HepG2 (cell line): ENCODE results near the gene ENTPD6. TPM values are rescaled to one million over a fixed set of nuclear protein-coding genes. Genes with fewer than 3 reads are reported as not detected.

Source experiments
- AGO2 ChIP-seq: fragments of 200-400 bp; formaldehyde crosslinking; optimal IDR thresholded peaks from 2 replicates; pipeline ENCODE3; 2017; ENCODE audit warnings: mild to moderate bottlenecking, low read depth, low read length, moderate library complexity
- CCDC6 ChIP-seq: sonication (generic); formaldehyde crosslinking; IDR thresholded peaks from 2 replicates; pipeline ENCODE4 v1.8.1; 2022; ENCODE audit warnings: mild to moderate bottlenecking, missing genetic modification reagents, moderate library complexity
- DNMT3B ChIP-seq: conservative IDR thresholded peaks from 2 replicates; pipeline ENCODE4 v1.6.1; 2016; ENCODE audit warnings: missing biosample characterization, control low read depth
- GATAD1 ChIP-seq: IDR thresholded peaks from 2 replicates; pipeline ENCODE4 v1.6.1; 2016; ENCODE audit warnings: missing genetic modification reagents, missing compliant biosample characterization
- HNRNPK ChIP-seq: fragments of 200-400 bp; formaldehyde crosslinking; IDR thresholded peaks from 2 replicates; pipeline ENCODE4 v1.6.1; 2018; ENCODE audit warnings: low read length, low read depth, moderate library complexity, mild to moderate bottlenecking; ENCODE audit not compliant: poor library complexity, severe bottlenecking
- NR2F2 ChIP-seq: IDR thresholded peaks from 2 replicates; pipeline ENCODE4 v1.6.1; 2012; ENCODE audit warnings: low read depth, inconsistent platforms, borderline replicate concordance
- RFXANK ChIP-seq: IDR thresholded peaks from 2 replicates; pipeline ENCODE4 v1.6.1; 2016
- RFXAP ChIP-seq: sonication (generic); formaldehyde crosslinking; IDR thresholded peaks from 2 replicates; pipeline ENCODE4 v1.4.0; 2020; ENCODE audit warnings: missing genetic modification reagents, borderline replicate concordance
- SMYD3 ChIP-seq: sonication (generic); formaldehyde crosslinking; IDR thresholded peaks from 2 replicates; pipeline ENCODE4 v1.8.1; 2023; ENCODE audit warnings: mild to moderate bottlenecking, missing genetic modification reagents
- ZBTB38 ChIP-seq: sonication (generic); formaldehyde crosslinking; IDR thresholded peaks from 2 replicates; pipeline ENCODE4 v1.5.1; 2020; ENCODE audit warnings: mild to moderate bottlenecking, missing genetic modification reagents
- ZBTB4 ChIP-seq: sonication (generic); formaldehyde crosslinking; IDR thresholded peaks from 2 replicates; pipeline ENCODE4 v1.4.0; 2020; ENCODE audit warnings: missing genetic modification reagents, mild to moderate bottlenecking, borderline replicate concordance
- ZNF263 ChIP-seq: sonication (generic); formaldehyde crosslinking; IDR thresholded peaks from 2 replicates; pipeline ENCODE4 v1.4.0; 2020; ENCODE audit warnings: missing genetic modification reagents
- ZNF407 ChIP-seq: sonication (generic); formaldehyde crosslinking; IDR thresholded peaks from one replicate; pipeline ENCODE4 v1.5.1; 2020; ENCODE audit warnings: mild to moderate bottlenecking, missing genetic modification reagents; ENCODE audit errors: not compliant biosample characterization
- ZNF557 ChIP-seq: sonication (generic); formaldehyde crosslinking; IDR thresholded peaks from 2 replicates; pipeline ENCODE4 v1.4.0; 2020; ENCODE audit warnings: missing genetic modification reagents
- polyA plus RNA-seq, 8 experiments: library from polyadenylated mRNA; depleted of rRNA in 3 of 8; stranded (reverse) in 7 of 8; unstranded in 1 of 8; fragments of >200 nt; fragmentation: Illumina TruSeq in 4 of 8; extraction: Trizol in 4 of 8; gene quantifications; 2 replicates each; pipeline versions ENCODE4 v1.2.1 to v1.2.3, GENCODE V29; 2011 to 2016; ENCODE audit warnings: low read depth in 4 of 8, missing spikeins in 1 of 8, mixed read lengths in 1 of 8; ENCODE audit not compliant: insufficient read depth in 1 of 8
- total RNA-seq, 5 experiments: library from RNA; depleted of rRNA; stranded (reverse); fragments of >200 nt; fragmentation: Illumina TruSeq; extraction: Trizol; gene quantifications; 2 replicates each; pipeline ENCODE4 v1.2.3, GENCODE V29; 2016; ENCODE audit warnings: low read depth in 1 of 5
- TF ChIP-seq, protein P1 (sequence below): sonication (generic); formaldehyde crosslinking; IDR thresholded peaks from 2 replicates; pipeline ENCODE4 v1.5.0; 2020; ENCODE audit warnings: missing genetic modification reagents

Gene ENTPD6
- total and polyA plus RNA-seq, 2 of the 13 experiments (the other 11 are each of a cell fraction or from before 2014, with no cell fraction given), result 164 to 172 TPM

- TF ChIP-seq ZNF407 (CRISPR knock-in tag) (peak; percentile 83), ZBTB4 (CRISPR knock-in tag) (no peak), ZNF557 (CRISPR knock-in tag) (0 out of 2 replicates have a peak, but pooled peaks have one; percentile 54), DNMT3B (peak; percentile 34; the same call in 1 of the 2 replicates), AGO2 (peak; percentile 80), GATAD1 (CRISPR knock-in tag) (peak; percentile 84), RFXANK (CRISPR knock-in tag) (peak; percentile 45; the same call in 1 of the 2 replicates), ZNF263 (CRISPR knock-in tag) (no peak), HNRNPK (peak; percentile 68), NR2F2 (0 out of 2 replicates have a peak, but pooled peaks have one; percentile 11), ZBTB38 (CRISPR knock-in tag) (peak; percentile 44; the same call in 1 of the 2 replicates), CCDC6 (CRISPR knock-in tag) (peak; percentile 92), RFXAP (no peak), SMYD3 (CRISPR knock-in tag) (no peak; the same call in 1 of the 2 replicates)
- TF ChIP-seq, protein P1, sequence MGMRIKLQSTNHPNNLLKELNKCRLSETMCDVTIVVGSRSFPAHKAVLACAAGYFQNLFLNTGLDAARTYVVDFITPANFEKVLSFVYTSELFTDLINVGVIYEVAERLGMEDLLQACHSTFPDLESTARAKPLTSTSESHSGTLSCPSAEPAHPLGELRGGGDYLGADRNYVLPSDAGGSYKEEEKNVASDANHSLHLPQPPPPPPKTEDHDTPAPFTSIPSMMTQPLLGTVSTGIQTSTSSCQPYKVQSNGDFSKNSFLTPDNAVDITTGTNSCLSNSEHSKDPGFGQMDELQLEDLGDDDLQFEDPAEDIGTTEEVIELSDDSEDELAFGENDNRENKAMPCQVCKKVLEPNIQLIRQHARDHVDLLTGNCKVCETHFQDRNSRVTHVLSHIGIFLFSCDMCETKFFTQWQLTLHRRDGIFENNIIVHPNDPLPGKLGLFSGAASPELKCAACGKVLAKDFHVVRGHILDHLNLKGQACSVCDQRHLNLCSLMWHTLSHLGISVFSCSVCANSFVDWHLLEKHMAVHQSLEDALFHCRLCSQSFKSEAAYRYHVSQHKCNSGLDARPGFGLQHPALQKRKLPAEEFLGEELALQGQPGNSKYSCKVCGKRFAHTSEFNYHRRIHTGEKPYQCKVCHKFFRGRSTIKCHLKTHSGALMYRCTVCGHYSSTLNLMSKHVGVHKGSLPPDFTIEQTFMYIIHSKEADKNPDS (CRISPR knock-in tag), result peak; percentile 72
These were observed at the start of gene ENTPD6 (continued) for GRCh38 chr20:25195014-25195961.
